ENCODE results near the gene PSMG3. TPM values are rescaled to one million over a fixed set of nuclear protein-coding genes. Genes with fewer than 3 reads are reported as not detected.

PSMG3 gene
- total RNA-seq, 2 donors from 2014 or later = 22.8 to 23.6 TPM

DNA sequence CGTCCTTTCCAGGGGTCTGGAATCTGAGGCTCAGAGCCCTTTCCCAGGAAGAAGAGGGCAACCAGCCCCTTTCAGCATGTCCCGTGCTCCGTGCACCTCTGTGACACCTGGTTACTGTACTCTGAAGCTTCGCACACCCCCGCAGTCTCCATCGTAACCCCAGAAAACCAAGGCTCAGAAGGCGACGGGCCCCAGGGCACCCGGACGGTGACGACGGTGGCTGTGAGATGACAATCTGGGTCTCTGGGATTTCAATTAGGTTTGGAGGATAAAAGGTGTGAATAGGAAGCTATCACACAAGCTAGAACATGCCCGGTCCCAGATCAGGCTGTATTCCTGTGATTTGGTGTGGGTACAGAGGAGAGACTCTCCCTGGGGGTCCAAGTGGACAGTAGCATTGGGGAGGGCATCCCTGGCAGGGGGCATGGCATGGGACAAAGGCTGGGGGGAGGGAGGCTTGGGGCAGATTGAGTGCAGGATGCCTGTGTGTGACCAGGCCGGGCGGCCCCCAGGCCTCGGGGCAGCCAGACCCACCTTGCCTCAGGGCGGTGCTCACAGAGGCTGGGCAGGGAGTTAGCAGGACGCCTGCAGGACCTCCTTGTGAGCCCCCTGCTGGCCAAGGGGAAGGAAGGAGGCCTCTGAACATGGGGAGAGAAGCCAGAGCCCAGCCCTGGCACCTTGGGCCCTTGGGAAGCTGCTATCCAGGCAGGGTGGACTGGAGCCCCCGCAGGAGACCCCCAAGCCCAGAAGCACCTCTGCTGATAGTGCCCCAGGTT, 23.4 kb upstream of the PSMG3 start:
- DNase-seq = no peak
- H3K9me3 ChIP-seq (ENCODE audit: control insufficient read depth, low read length, poor library complexity, severe bottlenecking) = no peaks in the 10 kb centered on the region
- ATAC-seq = no peak
- peak overlapping the region; percentile 74 for H3K4me3 Mint-ChIP-seq
- peak overlapping the region; percentile 53 for H3K27ac Mint-ChIP-seq
- peaks cover 61% of the 10 kb centered on the region for H3K27me3 Mint-ChIP-seq
- H3K4me1 Mint-ChIP-seq = peaks cover 23% of the 10 kb centered on the region
- peaks cover 19% of the 10 kb centered on the region for H3K36me3 Mint-ChIP-seq (ENCODE audit: low read depth)

DNA sequence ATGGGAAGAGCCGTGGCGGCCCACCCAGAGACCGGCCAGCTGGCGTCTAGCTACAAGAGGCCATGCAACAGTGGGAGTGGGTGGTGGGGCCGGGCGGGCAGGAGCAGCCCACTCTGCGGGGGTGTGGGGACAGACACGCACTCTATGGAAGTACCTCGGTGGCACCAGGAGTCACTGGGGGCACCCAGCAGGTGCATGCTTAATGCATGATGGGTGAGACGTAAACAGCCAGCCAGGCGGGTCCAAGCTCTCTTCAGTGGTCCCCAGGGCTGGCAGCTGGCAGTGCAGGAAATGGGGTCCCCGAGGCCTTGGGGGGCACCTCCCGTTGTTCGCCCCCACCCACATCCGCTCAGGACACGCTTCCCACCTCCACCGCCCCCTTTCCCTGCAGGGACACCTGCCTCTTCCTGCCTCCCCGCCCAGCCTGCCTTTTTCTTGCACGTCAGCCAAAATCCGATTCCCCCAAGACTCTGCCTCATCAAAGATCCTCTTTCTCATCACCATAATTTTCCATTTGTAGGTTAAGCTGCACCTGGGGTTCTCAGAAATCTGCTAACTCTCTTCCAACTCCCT, 22.6 kb upstream of the PSMG3 start:
- Mint-ChIP-seq H3K27ac (peak overlapping the region; percentile 53), H3K27me3 (peaks cover 55% of the 10 kb centered on the region), H3K4me1 (peaks cover 23% of the 10 kb centered on the region), H3K4me3 (peak overlapping the region; percentile 77), H3K36me3 (ENCODE audit: low read depth) (peaks cover 19% of the 10 kb centered on the region)
- DNase-seq (no peak), ATAC-seq (peak; percentile 40)
- H3K9me3 ChIP-seq (ENCODE audit: control insufficient read depth, low read length, poor library complexity, severe bottlenecking) = no peaks in the 10 kb centered on the region

DNA sequence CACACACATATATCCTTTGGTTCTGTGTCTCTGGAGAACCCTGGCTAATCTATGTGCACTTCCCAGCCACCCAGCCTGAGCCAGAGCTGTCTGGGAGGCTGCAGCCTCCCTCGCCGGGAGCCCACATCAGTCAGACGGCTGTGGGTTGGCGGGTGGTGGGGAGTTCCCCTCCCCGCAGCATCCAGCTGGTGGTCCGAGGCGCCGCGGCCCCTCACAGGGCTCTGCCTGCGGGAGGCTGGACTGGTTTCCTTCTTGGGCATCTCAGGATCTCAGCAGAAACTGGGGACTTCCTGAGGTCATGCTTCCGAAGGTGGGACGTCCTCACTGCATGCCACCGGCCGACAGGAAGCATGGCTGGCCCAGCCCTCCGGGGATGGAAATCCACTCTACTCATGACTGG, 22.0 kb upstream of the PSMG3 start:
- Mint-ChIP-seq H3K27ac (no peak overlapping the region), H3K4me1 (peaks cover 23% of the 10 kb centered on the region), H3K4me3 (peak overlapping the region; percentile 77), H3K27me3 (peaks cover 51% of the 10 kb centered on the region), H3K36me3 (ENCODE audit: low read depth) (peaks cover 19% of the 10 kb centered on the region)
- DNase-seq = no peak
- peak; percentile 67 for ATAC-seq
- H3K9me3 ChIP-seq (ENCODE audit: control insufficient read depth, low read length, poor library complexity, severe bottlenecking) = no peaks in the 10 kb centered on the region

DNA sequence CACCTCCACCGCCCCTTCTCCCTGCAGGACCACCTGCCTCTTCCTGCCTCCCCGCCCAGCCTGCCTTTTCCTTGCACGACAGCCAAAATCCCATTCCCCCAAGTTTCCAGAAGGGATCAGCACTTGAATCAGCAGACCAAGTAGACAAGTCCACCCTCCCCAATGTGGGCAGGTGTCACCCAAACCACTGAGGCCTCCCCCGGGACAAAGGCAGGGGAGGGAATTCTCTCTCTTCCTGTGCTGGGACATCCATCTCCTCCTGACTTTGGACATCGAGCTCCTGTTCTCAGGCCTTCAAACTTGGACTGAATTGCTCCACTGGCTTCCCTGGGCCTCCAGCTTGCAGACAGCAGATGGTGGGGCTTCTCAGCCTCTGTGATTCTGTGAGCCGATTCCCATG, 21.6 kb upstream of the PSMG3 start:
- ATAC-seq (no peak), DNase-seq (no peak)
- Mint-ChIP-seq H3K4me1 (peaks cover 23% of the 10 kb centered on the region), H3K27ac (no peak overlapping the region), H3K36me3 (ENCODE audit: low read depth) (peaks cover 16% of the 10 kb centered on the region), H3K4me3 (no peak overlapping the region), H3K27me3 (peaks cover 47% of the 10 kb centered on the region)
- H3K9me3 ChIP-seq (ENCODE audit: control insufficient read depth, low read length, poor library complexity, severe bottlenecking) = no peaks in the 10 kb centered on the region

DNA sequence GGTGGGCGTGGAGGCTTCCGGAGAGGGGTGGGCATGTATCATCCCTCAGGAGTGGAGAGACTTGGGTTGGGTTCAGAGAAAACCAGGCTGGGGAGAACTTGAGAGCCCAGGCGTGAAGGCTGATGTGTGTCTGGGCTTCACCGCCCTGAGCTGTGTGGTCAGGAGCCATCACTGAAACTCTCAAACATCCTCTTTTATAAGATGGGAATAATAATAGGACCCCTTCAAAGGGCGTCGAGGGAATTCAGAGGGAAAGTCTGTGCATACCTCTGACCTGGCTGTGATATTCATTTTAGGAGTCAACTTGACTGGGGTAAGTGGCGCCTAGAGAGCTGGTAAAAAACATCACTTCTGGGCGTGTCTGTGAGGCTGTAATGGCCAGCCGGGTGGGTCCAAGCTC, 21.1 kb upstream of the PSMG3 start:
- Mint-ChIP-seq H3K36me3 (ENCODE audit: low read depth) (peaks cover 16% of the 10 kb centered on the region), H3K4me1 (peaks cover 23% of the 10 kb centered on the region), H3K27ac (no peak overlapping the region), H3K4me3 (no peak overlapping the region), H3K27me3 (peaks cover 45% of the 10 kb centered on the region)
- no peak for DNase-seq
- no peaks in the 10 kb centered on the region for H3K9me3 ChIP-seq (ENCODE audit: control insufficient read depth, low read length, poor library complexity, severe bottlenecking)
- ATAC-seq = no peak

DNA sequence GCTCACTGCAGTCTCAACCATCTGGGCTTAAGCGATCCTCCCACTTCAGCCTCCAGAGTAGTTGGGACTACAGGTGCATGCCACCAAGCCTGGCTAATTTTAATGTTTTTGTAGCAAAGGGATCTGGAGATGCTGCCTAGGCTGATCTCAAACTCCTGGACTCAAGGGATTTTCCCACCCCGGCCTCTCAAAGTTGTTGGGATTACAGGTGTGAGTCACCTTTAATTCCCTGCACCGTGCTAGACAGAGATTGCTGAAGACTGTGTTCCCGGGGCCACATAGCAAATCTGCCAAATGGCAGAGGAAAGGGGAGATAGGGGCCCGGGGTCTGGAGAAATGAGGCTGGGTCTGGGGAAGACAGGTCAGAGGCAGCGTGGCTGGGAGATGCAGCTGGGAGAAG, 20.6 kb upstream of the PSMG3 start:
- no peak overlapping the region for H3K27ac Mint-ChIP-seq
- peaks cover 14% of the 10 kb centered on the region for H3K36me3 Mint-ChIP-seq (ENCODE audit: low read depth)
- no peak for DNase-seq
- peaks cover 22% of the 10 kb centered on the region for H3K4me1 Mint-ChIP-seq
- ATAC-seq = no peak
- peak overlapping the region; percentile 50 for H3K4me3 Mint-ChIP-seq
- H3K27me3 Mint-ChIP-seq = peaks cover 41% of the 10 kb centered on the region
- H3K9me3 ChIP-seq (ENCODE audit: control insufficient read depth, low read length, poor library complexity, severe bottlenecking) = no peaks in the 10 kb centered on the region

DNA sequence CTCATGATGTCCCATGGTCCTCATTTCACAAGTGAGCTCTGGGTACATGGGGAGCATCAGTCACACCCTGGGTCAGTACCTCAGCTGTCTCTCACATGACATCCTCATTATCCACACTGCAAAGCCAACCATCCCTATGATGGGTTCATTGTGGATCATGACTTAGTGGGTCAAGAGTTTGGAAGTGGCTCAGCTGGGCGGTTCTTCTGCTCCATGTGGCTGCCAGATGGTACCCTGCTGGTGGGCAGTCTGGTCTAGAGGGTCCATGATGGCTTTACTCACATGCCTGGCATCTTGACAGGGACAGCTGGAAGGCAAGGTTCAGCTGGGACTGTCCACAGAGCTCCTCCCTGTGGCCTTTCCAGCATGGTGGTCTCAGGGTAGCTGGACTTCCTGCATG, 19.1 kb upstream of the PSMG3 start:
- ATAC-seq = no peak
- H3K9me3 ChIP-seq (ENCODE audit: control insufficient read depth, low read length, poor library complexity, severe bottlenecking) = no peaks in the 10 kb centered on the region
- DNase-seq = no peak
- peaks cover 18% of the 10 kb centered on the region for H3K4me1 Mint-ChIP-seq
- H3K4me3 Mint-ChIP-seq = no peak overlapping the region
- H3K27me3 Mint-ChIP-seq = peaks cover 37% of the 10 kb centered on the region
- peaks cover 6% of the 10 kb centered on the region for H3K36me3 Mint-ChIP-seq (ENCODE audit: low read depth)
- H3K27ac Mint-ChIP-seq = no peak overlapping the region

DNA sequence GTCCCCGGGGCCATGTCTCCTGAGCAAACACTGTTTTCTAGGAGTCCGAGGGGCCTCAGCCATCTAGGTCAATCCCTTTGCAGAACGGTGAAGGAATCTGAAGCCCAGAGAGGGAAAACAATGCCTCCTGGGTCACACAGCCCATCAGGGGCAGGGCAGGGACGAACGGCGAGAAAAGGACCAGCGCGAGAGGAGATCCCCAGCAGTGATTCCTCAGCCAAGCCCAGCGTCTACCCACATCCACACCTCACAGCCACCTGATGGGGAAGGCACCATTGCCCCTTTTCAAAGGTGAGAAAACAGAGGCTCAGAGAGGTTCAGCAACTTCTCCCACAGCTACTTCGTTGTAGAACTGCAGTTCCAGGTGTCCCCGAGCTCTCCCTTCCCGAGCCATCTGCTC, 17.9 kb upstream of the PSMG3 start:
- Mint-ChIP-seq H3K27ac (no peak overlapping the region), H3K36me3 (ENCODE audit: low read depth) (peaks cover 5% of the 10 kb centered on the region), H3K4me1 (peaks cover 14% of the 10 kb centered on the region), H3K4me3 (no peak overlapping the region), H3K27me3 (peaks cover 30% of the 10 kb centered on the region)
- no peak for DNase-seq
- H3K9me3 ChIP-seq (ENCODE audit: control insufficient read depth, low read length, poor library complexity, severe bottlenecking) = no peaks in the 10 kb centered on the region
- no peak for ATAC-seq

DNA sequence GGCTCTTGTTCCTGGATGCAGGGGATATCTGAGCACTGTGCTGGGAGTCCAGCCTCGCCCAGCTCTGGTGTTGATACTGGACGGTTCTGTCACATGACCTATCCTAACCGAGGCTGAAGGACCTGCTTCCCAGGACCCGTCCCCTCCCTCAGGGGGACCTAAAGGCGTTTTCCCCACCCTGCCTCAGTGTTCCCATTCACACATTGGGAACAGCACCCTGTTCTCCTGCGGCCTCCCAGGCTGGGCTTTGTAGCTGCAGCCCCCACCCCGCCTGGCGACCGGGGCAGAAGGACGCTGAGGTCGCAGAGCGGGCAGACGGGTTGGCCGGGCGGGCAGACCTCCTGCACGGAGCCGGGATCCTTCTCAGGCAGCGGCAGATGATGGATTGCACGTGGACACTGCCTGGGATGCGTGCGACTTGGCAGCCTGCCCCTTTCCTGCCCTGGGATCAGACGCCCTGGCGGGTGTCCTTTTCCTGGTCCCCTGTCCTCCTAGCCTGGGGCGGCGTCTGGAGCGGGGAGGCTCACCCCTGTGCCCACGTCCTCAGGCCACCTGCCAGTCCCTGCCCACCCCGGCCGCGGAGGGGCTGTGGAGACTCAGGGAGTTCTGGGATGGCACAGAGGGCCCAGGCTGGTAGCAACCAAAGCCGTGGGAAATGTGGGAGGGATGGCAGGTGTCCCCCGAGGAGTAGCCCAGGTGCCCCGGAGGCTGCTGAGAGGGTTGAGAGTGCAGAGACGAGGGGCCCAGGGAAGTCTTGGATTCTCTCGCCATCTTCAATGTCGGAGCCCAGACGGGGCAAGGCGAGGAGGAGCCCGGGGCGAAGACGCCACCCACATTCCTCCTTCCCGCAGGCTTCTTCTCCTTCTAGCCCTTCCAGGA, 17.2 kb upstream of the PSMG3 start:
- Mint-ChIP-seq H3K36me3 (ENCODE audit: low read depth) (peaks cover 3% of the 10 kb centered on the region), H3K4me3 (no peak overlapping the region), H3K4me1 (peaks cover 8% of the 10 kb centered on the region), H3K27me3 (peaks cover 23% of the 10 kb centered on the region), H3K27ac (no peak overlapping the region)
- no peaks in the 10 kb centered on the region for H3K9me3 ChIP-seq (ENCODE audit: control insufficient read depth, low read length, poor library complexity, severe bottlenecking)
- ATAC-seq (no peak), DNase-seq (no peak)

DNA sequence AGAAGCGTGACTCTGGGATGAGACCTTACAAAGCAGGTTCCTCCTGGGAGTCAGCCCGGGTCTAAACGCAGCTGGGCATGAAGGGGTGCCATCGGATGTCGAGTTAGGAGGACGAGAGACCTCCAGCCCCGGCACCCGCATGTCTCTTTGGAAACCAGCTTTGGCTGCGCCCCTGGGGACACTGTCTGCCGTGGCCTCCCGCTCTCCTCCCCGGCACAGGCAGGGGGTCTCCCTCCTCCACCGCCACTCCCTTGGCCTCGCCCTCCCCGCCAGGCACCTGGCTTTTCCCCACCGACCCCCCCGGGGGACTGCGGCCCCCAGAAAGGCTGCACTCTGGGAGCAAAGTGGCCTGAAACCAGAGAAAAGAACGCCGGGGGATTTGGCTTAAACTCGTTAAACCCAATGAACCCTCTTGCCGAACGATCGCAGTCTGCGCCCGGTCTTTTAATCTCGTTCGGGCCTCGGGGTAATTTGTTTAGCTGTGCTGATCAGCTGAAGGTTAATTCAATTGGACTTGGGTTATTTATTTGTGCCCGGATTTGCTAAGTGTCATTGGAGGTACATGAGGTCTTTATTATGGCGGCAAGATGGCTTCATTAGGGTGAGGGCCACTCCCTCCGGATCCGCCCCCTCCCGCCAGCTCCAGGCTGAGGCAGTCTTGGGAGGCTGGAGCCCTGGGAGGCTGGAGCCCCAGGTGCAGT, 16.4 kb upstream of the PSMG3 start:
- ATAC-seq (no peak), DNase-seq (no peak)
- no peak overlapping the region for H3K27ac Mint-ChIP-seq
- no peaks in the 10 kb centered on the region for H3K36me3 Mint-ChIP-seq (ENCODE audit: low read depth)
- peaks cover 15% of the 10 kb centered on the region for H3K27me3 Mint-ChIP-seq
- no peak overlapping the region for H3K4me3 Mint-ChIP-seq
- H3K4me1 Mint-ChIP-seq = peaks cover under 1% of the 10 kb centered on the region
- H3K9me3 ChIP-seq (ENCODE audit: control insufficient read depth, low read length, poor library complexity, severe bottlenecking) = no peaks in the 10 kb centered on the region

DNA sequence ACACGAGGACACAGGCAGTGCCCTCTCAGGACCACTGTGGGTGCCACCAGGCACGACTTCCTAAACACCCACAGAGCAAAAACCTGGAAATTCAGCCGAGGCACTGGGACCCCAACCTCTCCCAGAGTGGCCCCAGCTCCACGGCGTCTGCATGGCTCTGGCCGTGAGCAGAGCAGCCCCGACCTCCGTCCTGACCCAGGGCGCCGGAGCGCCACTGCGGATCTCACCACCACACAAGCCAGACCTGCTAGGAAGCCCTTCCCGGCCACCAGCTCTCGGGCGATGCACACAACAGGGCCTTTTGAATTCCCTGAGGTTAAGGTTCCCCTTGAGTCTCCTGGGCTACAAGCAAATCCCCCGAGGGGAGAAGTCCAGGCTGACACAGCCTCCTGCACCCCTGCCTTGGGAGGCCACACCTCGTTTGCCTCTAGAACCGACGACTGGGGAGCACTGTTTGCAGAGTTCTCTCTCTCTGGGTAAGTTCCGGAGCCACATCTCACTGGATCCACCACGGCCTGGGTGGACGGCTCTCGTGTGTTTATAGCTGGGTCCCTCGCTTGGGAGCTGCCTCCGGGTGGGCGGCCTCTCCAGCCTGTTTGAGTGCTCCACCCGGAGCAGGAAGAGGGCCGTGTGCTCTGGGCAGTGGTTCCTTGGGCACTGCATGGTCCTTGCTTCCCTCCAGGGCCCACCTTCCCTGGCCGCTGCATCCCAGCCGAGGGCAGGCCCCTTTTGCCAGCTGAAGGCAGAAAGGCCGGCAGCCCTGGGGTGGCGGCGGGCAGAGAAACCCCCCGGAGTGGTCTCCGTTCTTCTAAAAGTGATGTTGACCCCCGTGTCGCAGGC, 15.5 kb upstream of the PSMG3 start:
- no peaks in the 10 kb centered on the region for H3K36me3 Mint-ChIP-seq (ENCODE audit: low read depth)
- ATAC-seq = no peak
- peaks cover 1% of the 10 kb centered on the region for H3K4me1 Mint-ChIP-seq
- no peak overlapping the region for H3K27ac Mint-ChIP-seq
- no peak for DNase-seq
- H3K4me3 Mint-ChIP-seq = no peak overlapping the region
- H3K9me3 ChIP-seq (ENCODE audit: control insufficient read depth, low read length, poor library complexity, severe bottlenecking) = no peaks in the 10 kb centered on the region
- H3K27me3 Mint-ChIP-seq = peaks cover 6% of the 10 kb centered on the region

DNA sequence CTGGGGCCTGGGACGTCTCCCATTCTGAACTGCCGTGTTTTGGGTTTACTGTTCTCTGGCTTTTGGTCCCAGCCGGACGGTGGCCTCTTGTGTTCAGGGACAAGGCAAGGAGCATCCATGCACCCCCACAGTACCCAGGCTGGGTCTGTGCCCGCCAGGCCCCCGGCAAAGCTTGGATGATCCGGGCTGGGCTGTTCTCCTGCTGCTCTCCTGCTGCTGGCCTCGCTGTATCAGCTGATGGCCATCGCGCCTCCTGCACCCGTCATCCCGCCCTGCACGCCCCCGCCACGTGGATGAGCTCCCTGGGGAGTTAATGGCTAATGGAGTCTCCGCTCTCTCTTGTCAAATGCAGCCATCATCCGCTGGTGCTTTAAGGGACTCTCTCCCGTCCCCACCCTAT, 14.9 kb upstream of the PSMG3 start:
- no peak for ATAC-seq
- Mint-ChIP-seq H3K27ac (no peak overlapping the region), H3K4me1 (peaks cover 8% of the 10 kb centered on the region), H3K27me3 (no peaks in the 10 kb centered on the region), H3K4me3 (no peak overlapping the region), H3K36me3 (ENCODE audit: low read depth) (peaks cover 3% of the 10 kb centered on the region)
- H3K9me3 ChIP-seq (ENCODE audit: control insufficient read depth, low read length, poor library complexity, severe bottlenecking) = no peaks in the 10 kb centered on the region
- DNase-seq = no peak

Data from T-helper 17 cell (primary cell).